Measurements from ENCODE around the gene GRIA2. TPM values are rescaled to one million over a fixed set of nuclear protein-coding genes. Genes with fewer than 3 reads are reported as not detected.

Gene GRIA2
- under 0.01 and 0.55 TPM in 2 replicates for total RNA-seq

GRCh38 chr4:157220371-157220881, at the start of gene GRIA2:
TSS of gene GRIA2 (plus strand) at chr4:157220728. CDS start at chr4:157221043, 315 bp downstream.

Other genes with a start within 250 kb of the GRIA2 start
- 131 and 133 TPM in 2 replicates for gene PDGFC, start 248.9 kb upstream of the GRIA2 start, total RNA-seq
- gene GLRB, start 144.6 kb upstream of the GRIA2 start, total RNA-seq = 15.4 and 18.9 TPM in 2 replicates